ENCODE measurements around the gene ATP1A4.

- TF ChIP-seq, protein P1, sequence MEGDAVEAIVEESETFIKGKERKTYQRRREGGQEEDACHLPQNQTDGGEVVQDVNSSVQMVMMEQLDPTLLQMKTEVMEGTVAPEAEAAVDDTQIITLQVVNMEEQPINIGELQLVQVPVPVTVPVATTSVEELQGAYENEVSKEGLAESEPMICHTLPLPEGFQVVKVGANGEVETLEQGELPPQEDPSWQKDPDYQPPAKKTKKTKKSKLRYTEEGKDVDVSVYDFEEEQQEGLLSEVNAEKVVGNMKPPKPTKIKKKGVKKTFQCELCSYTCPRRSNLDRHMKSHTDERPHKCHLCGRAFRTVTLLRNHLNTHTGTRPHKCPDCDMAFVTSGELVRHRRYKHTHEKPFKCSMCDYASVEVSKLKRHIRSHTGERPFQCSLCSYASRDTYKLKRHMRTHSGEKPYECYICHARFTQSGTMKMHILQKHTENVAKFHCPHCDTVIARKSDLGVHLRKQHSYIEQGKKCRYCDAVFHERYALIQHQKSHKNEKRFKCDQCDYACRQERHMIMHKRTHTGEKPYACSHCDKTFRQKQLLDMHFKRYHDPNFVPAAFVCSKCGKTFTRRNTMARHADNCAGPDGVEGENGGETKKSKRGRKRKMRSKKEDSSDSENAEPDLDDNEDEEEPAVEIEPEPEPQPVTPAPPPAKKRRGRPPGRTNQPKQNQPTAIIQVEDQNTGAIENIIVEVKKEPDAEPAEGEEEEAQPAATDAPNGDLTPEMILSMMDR (conservative IDR thresholded peaks at IDR 0.05; ENCODE audit: low read length): no peak
- no peak for TF ChIP-seq EZH2phosphoT487 (IDR thresholded peaks at IDR 0.05; ENCODE audit: borderline replicate concordance, low read depth, low read length)
These were observed 15.7 kb downstream of the ATP1A4 start for GRCh38 chr1:160167056-160167455.

All from OCI-LY7 (cell line).